CD14-positive monocyte (primary cell): ENCODE data around the gene KCNJ1. TPM values are rescaled to one million over a fixed set of nuclear protein-coding genes. Genes with fewer than 3 reads are reported as not detected.
A peak's percentile ranks its signal among the peaks of the same experiment; 100 is the strongest.

Source experiments
- DNase-seq, 3 donors: peaks; one replicate each; pipeline ENCODE4 v3.0.0-alpha.2; 2011 to 2022
- H2AFZ ChIP-seq: 2 replicates; pipeline ENCODE4 v1.6.0; 2012; ENCODE audit warnings: mild to moderate bottlenecking, low read depth, low read length, inconsistent platforms; ENCODE audit not compliant: insufficient read depth, poor library complexity, severe bottlenecking
- H3K27ac ChIP-seq, 2 donors: 1 replicate in 1 of 2; 2 replicates in 1 of 2; pipeline ENCODE4 v1.5.1; 2012 to 2013; ENCODE audit warnings: low read length in 2 of 2, control low read depth in 1 of 2, inconsistent platforms in 1 of 2, low read depth in 1 of 2, mild to moderate bottlenecking in 1 of 2
- H3K27me3 ChIP-seq, 2 donors: one replicate each; pipeline versions ENCODE4 v1.6.0 to v1.6.1; 2011 to 2013; ENCODE audit warnings: low read length in 2 of 2; ENCODE audit not compliant: control insufficient read depth in 2 of 2, insufficient read depth in 2 of 2
- H3K36me3 ChIP-seq, 2 donors: replicated peaks in 1 of 2; 1 replicate in 1 of 2; 2 replicates in 1 of 2; pipeline versions ENCODE4 v1.5.1 to v1.6.1; 2012 to 2013; ENCODE audit warnings: low read length in 2 of 2, control low read depth in 1 of 2, inconsistent platforms in 1 of 2, mild to moderate bottlenecking in 1 of 2; ENCODE audit not compliant: insufficient read depth in 2 of 2, control insufficient read depth in 1 of 2
- H3K4me1 ChIP-seq, 2 donors: 1 replicate in 1 of 2; 2 replicates in 1 of 2; pipeline versions ENCODE4 v1.5.1 to v1.6.1; 2012 to 2013; ENCODE audit warnings: low read length in 2 of 2, control low read depth in 1 of 2, inconsistent platforms in 1 of 2, mild to moderate bottlenecking in 1 of 2, moderate library complexity in 1 of 2; ENCODE audit not compliant: insufficient read depth in 2 of 2, control insufficient read depth in 1 of 2
- H3K4me2 ChIP-seq: replicated peaks from 2 replicates; pipeline ENCODE3; 2012; ENCODE audit warnings: low read length, moderate library complexity, mild to moderate bottlenecking; ENCODE audit not compliant: poor library complexity, severe bottlenecking; ENCODE audit errors: extremely low read depth
- H3K4me3 ChIP-seq, 3 experiments: fragments of 200-600 bp in 1 of 3; sonication (generic) in 1 of 3; replicated peaks in 1 of 3; 1 replicate in 2 of 3; 2 replicates in 1 of 3; pipeline ENCODE4 v1.5.1; 2011 to 2013; ENCODE audit warnings: low read length in 3 of 3, mild to moderate bottlenecking in 3 of 3, control low read depth in 2 of 3, low read depth in 2 of 3, inconsistent platforms in 1 of 3, moderate library complexity in 1 of 3
- H3K79me2 ChIP-seq: 2 replicates; pipeline ENCODE4 v1.6.0; 2012; ENCODE audit warnings: mild to moderate bottlenecking, control low read depth, inconsistent platforms, low read length, moderate library complexity; ENCODE audit not compliant: insufficient read depth
- H3K9ac ChIP-seq: 2 replicates; pipeline ENCODE4 v1.6.0; 2017; ENCODE audit warnings: low read length, mild to moderate bottlenecking; ENCODE audit not compliant: insufficient read depth, poor library complexity, severe bottlenecking
- H3K9me3 ChIP-seq, 2 donors: replicated peaks in 1 of 2; 1 replicate in 1 of 2; 2 replicates in 1 of 2; pipeline versions ENCODE4 v1.5.1 to v1.6.1; 2012 to 2013; ENCODE audit warnings: low read length in 2 of 2, control low read depth in 1 of 2; ENCODE audit not compliant: control insufficient read depth in 1 of 2, insufficient read depth in 1 of 2
- H4K20me1 ChIP-seq: 2 replicates; pipeline ENCODE4 v1.6.0; 2012; ENCODE audit warnings: mild to moderate bottlenecking, low read length, control low read depth, moderate library complexity; ENCODE audit not compliant: insufficient read depth
- H3K27ac Mint-ChIP-seq, 7 donors: one replicate each; pipeline ENCODE4 v1.8.0; 2020; ENCODE audit warnings: mild to moderate bottlenecking in 7 of 7, mixed read lengths in 7 of 7, moderate library complexity in 6 of 7, inconsistent platforms in 2 of 7
- H3K27me3 Mint-ChIP-seq, 3 donors: one replicate each; pipeline ENCODE4 v1.8.0; 2021 to 2022; ENCODE audit warnings: low read depth in 3 of 3, mild to moderate bottlenecking in 3 of 3, mixed read lengths in 3 of 3, moderate library complexity in 3 of 3, inconsistent platforms in 1 of 3
- H3K36me3 Mint-ChIP-seq, 2 donors: one replicate each; pipeline ENCODE4 v1.8.0; 2020; ENCODE audit warnings: mixed read lengths in 2 of 2, inconsistent platforms in 1 of 2, mild to moderate bottlenecking in 1 of 2
- H3K4me1 Mint-ChIP-seq: one replicate; pipeline ENCODE4 v1.8.0; 2020; ENCODE audit warnings: mild to moderate bottlenecking, mixed read lengths
- H3K4me3 Mint-ChIP-seq, 2 donors: one replicate each; pipeline ENCODE4 v1.8.0; 2020; ENCODE audit warnings: mild to moderate bottlenecking in 2 of 2, mixed read lengths in 2 of 2, moderate library complexity in 1 of 2
- H3K9me3 Mint-ChIP-seq, 7 donors: one replicate each; pipeline ENCODE4 v1.8.0; 2020 to 2022; ENCODE audit warnings: mixed read lengths in 7 of 7, mild to moderate bottlenecking in 6 of 7, moderate library complexity in 6 of 7, inconsistent platforms in 2 of 7
- WGBS: methylation state at CpG from one replicate; pipeline ENCODE4 v1.1.5; 2013; ENCODE audit warnings: missing lambda C conversion rate; ENCODE audit not compliant: insufficient coverage; 5-methylcytosine and 5-hydroxymethylcytosine counted together
- intact Hi-C, 2 donors: fragments of 100-400 bp; cut with micrococcal nuclease; formaldehyde crosslinking; loops; one replicate each; pipeline versions ENCODE4 v1.15.0 to v1.15.1; 2023
- polyA plus RNA-seq, 3 donors: library from polyadenylated mRNA; depleted of rRNA in 1 of 3; unstranded in 2 of 3; stranded (reverse) in 1 of 3; fragments of 300-500 nt in 2 of 3; fragments of >200 nt in 1 of 3; fragmentation: Illumina TruSeq in 2 of 3; gene quantifications; 1 replicate in 2 of 3; 2 replicates in 1 of 3; pipeline ENCODE4 v1.2.3, GENCODE V29; 2012 to 2021
- TF ChIP-seq, protein P1 (sequence below): fragments of 200-600 bp; IDR thresholded peaks from one replicate; pipeline ENCODE4 v1.8.0; 2022; ENCODE audit warnings: antibody characterized with exemption, mild to moderate bottlenecking

The KCNJ1 gene
- polyA plus RNA-seq, 3 donors, result 0.12 to 0.47 TPM; not detected in 1

DNA sequence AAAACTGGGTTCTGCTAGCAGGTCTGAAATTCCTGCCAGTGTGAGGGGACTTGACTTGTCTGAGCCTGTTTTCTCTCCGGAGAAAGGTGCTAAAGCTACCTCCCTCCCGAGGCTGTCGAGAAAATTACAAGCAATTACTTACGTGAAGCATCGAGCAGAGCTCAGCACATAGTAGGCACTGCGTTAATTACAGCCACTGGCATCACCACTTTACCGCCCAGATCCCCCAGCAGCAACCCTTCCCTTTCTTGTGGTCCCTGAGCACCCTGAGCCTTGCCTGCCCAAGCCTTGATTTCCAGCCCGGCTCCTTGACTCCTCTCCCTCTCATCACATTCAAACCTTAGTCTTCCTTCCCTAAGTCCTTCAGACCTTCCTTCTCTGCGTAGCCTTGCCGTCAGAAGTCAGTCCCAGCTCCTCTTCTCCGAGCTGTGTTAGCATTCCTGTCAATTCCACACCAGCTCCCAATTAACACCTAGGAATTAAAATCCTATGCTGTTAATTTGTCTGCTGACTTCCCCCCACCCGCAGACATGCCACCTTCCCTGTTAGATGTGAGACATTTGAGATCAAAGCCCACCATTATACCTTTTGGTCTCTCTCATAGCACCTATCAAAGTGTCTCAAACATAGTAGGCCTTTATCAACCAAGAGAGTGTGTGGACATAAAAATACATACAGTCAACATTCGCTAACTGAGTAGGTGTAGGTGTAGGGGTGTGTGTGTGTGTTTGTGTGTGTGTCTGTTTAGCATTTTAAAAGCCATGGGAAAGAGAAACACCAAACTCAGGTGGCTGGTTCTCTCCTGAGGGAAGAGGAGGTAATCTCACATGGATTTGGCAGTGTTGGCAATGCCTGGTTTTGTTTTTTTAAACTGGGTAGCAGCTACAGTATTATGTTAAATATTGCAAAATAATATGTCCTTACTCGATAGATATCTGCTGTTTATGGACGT is 21.2 kb upstream of the KCNJ1 start:
- intact Hi-C loops, result loop anchor here in 1 of 2 donors (10.0 kb wide), 1 partner anchor 446 kb away; no protein-coding TSS in a partner anchor
- H2AFZ ChIP-seq, result no peak overlapping the region
- TF ChIP-seq, protein P1, sequence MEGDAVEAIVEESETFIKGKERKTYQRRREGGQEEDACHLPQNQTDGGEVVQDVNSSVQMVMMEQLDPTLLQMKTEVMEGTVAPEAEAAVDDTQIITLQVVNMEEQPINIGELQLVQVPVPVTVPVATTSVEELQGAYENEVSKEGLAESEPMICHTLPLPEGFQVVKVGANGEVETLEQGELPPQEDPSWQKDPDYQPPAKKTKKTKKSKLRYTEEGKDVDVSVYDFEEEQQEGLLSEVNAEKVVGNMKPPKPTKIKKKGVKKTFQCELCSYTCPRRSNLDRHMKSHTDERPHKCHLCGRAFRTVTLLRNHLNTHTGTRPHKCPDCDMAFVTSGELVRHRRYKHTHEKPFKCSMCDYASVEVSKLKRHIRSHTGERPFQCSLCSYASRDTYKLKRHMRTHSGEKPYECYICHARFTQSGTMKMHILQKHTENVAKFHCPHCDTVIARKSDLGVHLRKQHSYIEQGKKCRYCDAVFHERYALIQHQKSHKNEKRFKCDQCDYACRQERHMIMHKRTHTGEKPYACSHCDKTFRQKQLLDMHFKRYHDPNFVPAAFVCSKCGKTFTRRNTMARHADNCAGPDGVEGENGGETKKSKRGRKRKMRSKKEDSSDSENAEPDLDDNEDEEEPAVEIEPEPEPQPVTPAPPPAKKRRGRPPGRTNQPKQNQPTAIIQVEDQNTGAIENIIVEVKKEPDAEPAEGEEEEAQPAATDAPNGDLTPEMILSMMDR, result no peak
- H3K27me3 ChIP-seq, result peaks cover 23 to 42% of the 10 kb centered on the region in 2 donors
- H3K4me3 ChIP-seq, result no peak overlapping the region
- peaks cover 0 to 2% of the 10 kb centered on the region in 2 donors for H3K36me3 Mint-ChIP-seq
- H3K79me2 ChIP-seq, result no peaks in the 10 kb centered on the region
- H3K27ac Mint-ChIP-seq, result no peak overlapping the region
- H3K9me3 ChIP-seq, result peaks cover 0 to 4% of the 10 kb centered on the region in 2 donors
- H3K27ac ChIP-seq, result no peak overlapping the region
- H3K9ac ChIP-seq, result no peak overlapping the region
- H3K36me3 ChIP-seq, result no peaks in the 10 kb centered on the region
- H3K4me2 ChIP-seq, result no peak overlapping the region
- WGBS, result 94% methylated on average over 11 of the region's 15 CpGs
- H3K9me3 Mint-ChIP-seq, result peaks cover 0 to 11% (median 0%) of the 10 kb centered on the region in 7 donors
- no peak for DNase-seq
- H3K4me1 Mint-ChIP-seq, result peaks cover 35% of the 10 kb centered on the region
- H3K4me1 ChIP-seq, result peaks cover 21 to 23% of the 10 kb centered on the region in 2 donors
- H3K27me3 Mint-ChIP-seq, result peaks cover 32 to 50% (median 41%) of the 10 kb centered on the region in 3 donors
- H4K20me1 ChIP-seq, result no peaks in the 10 kb centered on the region
- H3K4me3 Mint-ChIP-seq, result peak overlapping the region in 1 of 2 donors; percentile 5

DNA sequence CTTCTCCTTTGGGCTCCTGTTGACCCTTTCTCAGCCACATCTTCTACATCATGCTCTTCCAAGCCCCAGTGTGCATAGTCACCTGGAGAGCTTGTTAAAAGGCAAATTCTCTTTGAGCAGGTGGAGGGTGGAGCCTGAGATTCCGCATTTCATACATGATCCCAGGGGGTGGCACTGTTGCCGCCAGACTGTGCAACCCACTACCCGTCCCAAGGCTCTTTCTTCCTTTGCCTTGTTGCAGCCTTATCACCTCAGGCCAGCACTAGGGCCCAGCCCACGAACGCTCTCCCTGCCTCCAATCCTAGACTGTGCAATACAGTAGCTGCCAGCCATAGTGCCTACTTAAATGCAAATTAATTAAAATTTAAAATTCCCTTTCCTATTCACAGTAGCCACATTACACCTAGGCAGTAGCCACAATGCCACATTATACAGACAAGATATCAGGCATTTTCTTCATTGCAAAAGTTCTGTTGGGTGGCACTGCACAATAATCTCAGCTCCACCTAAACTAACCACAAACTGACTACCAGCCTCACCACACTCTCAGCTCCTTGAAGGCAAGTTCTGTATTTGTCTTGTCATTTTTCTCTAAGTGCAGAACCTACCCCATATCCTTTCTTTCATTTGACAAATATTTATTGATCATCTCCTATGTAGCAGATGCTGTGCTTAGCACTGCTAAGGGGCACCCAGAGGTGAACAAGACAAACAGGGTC is 19.5 kb upstream of the KCNJ1 start:
- Histone ChIP-seq H4K20me1 (no peaks in the 10 kb centered on the region), H3K36me3 (no peaks in the 10 kb centered on the region), H3K79me2 (no peaks in the 10 kb centered on the region), H3K27ac (no peak overlapping the region), H3K4me1 (peaks cover 20 to 22% of the 10 kb centered on the region in 2 donors), H3K9me3 (peaks cover 0 to 4% of the 10 kb centered on the region in 2 donors), H2AFZ (no peak overlapping the region), H3K9ac (no peak overlapping the region), H3K4me3 (no peak overlapping the region), H3K4me2 (no peak overlapping the region), H3K27me3 (peaks cover 21 to 31% of the 10 kb centered on the region in 2 donors)
- WGBS, result 4% methylated on average over 4 of the region's 5 CpGs
- TF ChIP-seq, protein P1, result peak; percentile 5
- Mint-ChIP-seq H3K27ac (no peak overlapping the region), H3K4me1 (peaks cover 28% of the 10 kb centered on the region), H3K36me3 (peaks cover 0 to 2% of the 10 kb centered on the region in 2 donors), H3K4me3 (no peak overlapping the region), H3K9me3 (peaks cover 0 to 6% (median 0%) of the 10 kb centered on the region in 7 donors), H3K27me3 (peaks cover 25 to 35% (median 34%) of the 10 kb centered on the region in 3 donors)
- DNase-seq, result no peak
- intact Hi-C loops, result loop anchor here in 1 of 2 donors (10.0 kb wide), 1 partner anchor 448 kb away; no protein-coding TSS in a partner anchor
